ENCODE measurements around the gene CAV2. TPM values are rescaled to one million over a fixed set of nuclear protein-coding genes. Genes with fewer than 3 reads are reported as not detected.
"Not testable (repeated sequence)": the region's sequence is repeated elsewhere in the genome, so short reads cannot be mapped to it uniquely, and the experiment has no call there.

Gene CAV2
- 141 and 150 TPM in 2 replicates for total RNA-seq

GRCh38 chr7:116499168-116500077 is at the start of gene CAV2:
Gene CAV2 (plus strand): TSS chr7:116499738. CDS start chr7:116499782, 44 bp downstream.
- DNase-seq (ENCODE audit: low read depth in 2 of 2), result peak; percentile 78 to 89

GRCh38 chr7:116449950-116450349 is 49.6 kb upstream of the CAV2 start:
- DNase-seq (ENCODE audit: low read depth in 2 of 2), result peak; percentile 31 to 97

GRCh38 chr7:116451957-116452729 is 47.4 kb upstream of the CAV2 start:
- DNase-seq (ENCODE audit: low read depth in 2 of 2), result peak in 1 of 2 donors; percentile 22

- no peak for DNase-seq (ENCODE audit: low read depth in 2 of 2)
These were observed 45.2 kb upstream of the CAV2 start for GRCh38 chr7:116454377-116454776.

GRCh38 chr7:116455009-116455408 is 44.5 kb upstream of the CAV2 start:
- DNase-seq (ENCODE audit: low read depth in 2 of 2), result peak in 1 of 2 donors; percentile 59

GRCh38 chr7:116455499-116455898 is 44.0 kb upstream of the CAV2 start:
- DNase-seq (ENCODE audit: low read depth in 2 of 2), result peak in 1 of 2 donors; percentile 6

GRCh38 chr7:116461500-116461899 is 38.0 kb upstream of the CAV2 start:
- no peak for DNase-seq (ENCODE audit: low read depth in 2 of 2)

- DNase-seq (ENCODE audit: low read depth in 2 of 2), result no peak
These were observed 35.6 kb upstream of the CAV2 start for GRCh38 chr7:116463956-116464355.

- no peak for DNase-seq (ENCODE audit: low read depth in 2 of 2)
These were observed 35.2 kb upstream of the CAV2 start for GRCh38 chr7:116464375-116464774.

GRCh38 chr7:116465125-116465524 is 34.4 kb upstream of the CAV2 start:
- DNase-seq (ENCODE audit: low read depth in 2 of 2), result no peak

GRCh38 chr7:116468534-116468933 is 31.0 kb upstream of the CAV2 start:
- DNase-seq (ENCODE audit: low read depth in 2 of 2), result no peak

GRCh38 chr7:116477625-116478024 is 21.9 kb upstream of the CAV2 start:
- no peak for DNase-seq (ENCODE audit: low read depth in 2 of 2)

GRCh38 chr7:116478834-116479233 is 20.7 kb upstream of the CAV2 start:
- DNase-seq (ENCODE audit: low read depth in 2 of 2), result no peak

- no peak for DNase-seq (ENCODE audit: low read depth in 2 of 2)
These were observed 16.1 kb upstream of the CAV2 start for GRCh38 chr7:116483271-116483942.

GRCh38 chr7:116484389-116484788 is 15.1 kb upstream of the CAV2 start:
- DNase-seq (ENCODE audit: low read depth in 2 of 2), result not testable (repeated sequence)

- no peak for DNase-seq (ENCODE audit: low read depth in 2 of 2)
These were observed 11.5 kb upstream of the CAV2 start for GRCh38 chr7:116487907-116488521.

GRCh38 chr7:116490351-116490750 is 9.2 kb upstream of the CAV2 start:
- no peak for DNase-seq (ENCODE audit: low read depth in 2 of 2)

GRCh38 chr7:116491887-116492653 is 7.5 kb upstream of the CAV2 start:
- no peak for DNase-seq (ENCODE audit: low read depth in 2 of 2)

GRCh38 chr7:116492654-116493109 is 6.9 kb upstream of the CAV2 start:
- no peak for DNase-seq (ENCODE audit: low read depth in 2 of 2)

GRCh38 chr7:116493449-116493848 is 6.1 kb upstream of the CAV2 start:
- no peak for DNase-seq (ENCODE audit: low read depth in 2 of 2)

- no peak for DNase-seq (ENCODE audit: low read depth in 2 of 2)
These were observed 5.1 kb upstream of the CAV2 start for GRCh38 chr7:116494472-116494871.
